NCI-H526 (cell line): Measurements from ENCODE around the gene SLC23A3.
"Not testable (repeated sequence)": the region's sequence is repeated elsewhere in the genome, so short reads cannot be mapped to it uniquely, and the experiment has no call there.

Experiments
- DNase-seq, 2 experiments: peaks; one replicate each; lab custom pipeline; 2025; lab: John Stamatoyannopoulos, UW

Gene SLC23A3

DNA sequence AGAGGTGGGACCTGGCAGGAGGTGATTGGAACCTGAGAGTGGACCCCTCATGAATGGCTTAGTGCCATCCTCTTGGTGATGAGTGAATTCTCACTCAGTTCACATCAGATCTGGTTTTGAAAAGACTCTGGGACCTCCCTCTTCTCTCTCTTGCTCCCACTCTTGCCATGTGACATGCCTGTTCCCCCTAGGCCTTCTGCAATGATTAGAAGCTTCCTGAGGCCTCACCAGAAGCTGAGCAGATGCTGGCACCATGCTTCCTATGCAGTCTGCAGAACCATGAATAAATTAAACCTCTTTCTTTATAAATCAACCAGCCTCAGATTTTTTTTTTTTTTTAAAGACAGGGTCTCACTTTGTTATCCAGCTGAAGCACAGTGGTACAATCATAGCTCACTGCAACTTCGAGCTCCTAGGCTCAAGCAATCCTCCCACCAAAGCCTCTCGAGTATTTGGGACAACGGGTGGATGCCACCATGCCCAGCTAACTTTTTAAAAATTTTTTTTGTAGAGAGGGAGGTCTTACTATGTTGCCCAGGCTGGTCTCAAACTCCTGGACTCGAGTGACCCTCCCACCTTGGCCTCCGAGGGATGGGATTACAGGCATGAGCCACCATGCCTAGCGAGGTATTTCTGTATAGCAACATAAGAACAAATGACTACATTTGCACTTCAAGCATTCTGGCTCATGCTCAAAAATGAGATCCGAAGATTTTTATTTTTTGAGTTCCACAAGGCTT, 34.8 kb upstream of the SLC23A3 start:
- no peak for DNase-seq

DNA sequence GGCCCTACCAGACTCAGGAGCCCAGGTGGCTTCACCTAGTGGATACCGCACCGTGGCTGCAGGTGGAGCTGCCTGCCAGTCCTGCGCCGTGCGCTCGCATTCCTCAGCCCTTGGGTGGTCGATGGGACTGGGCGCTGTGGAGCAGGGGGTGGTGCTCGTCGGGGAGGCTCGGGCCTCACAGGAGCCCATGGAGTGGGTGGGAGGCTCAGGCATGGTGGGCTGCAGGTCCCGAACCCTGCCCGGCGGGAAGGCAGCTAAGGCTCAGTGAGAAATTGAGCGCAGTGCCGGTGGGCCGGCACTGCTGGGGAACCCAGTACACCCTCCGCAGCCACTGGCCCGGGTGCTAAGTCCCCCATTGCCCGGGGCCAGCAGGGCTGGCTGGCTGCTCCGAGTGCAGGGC, 31.5 kb upstream of the SLC23A3 start:
- DNase-seq, result not testable (repeated sequence)

DNA sequence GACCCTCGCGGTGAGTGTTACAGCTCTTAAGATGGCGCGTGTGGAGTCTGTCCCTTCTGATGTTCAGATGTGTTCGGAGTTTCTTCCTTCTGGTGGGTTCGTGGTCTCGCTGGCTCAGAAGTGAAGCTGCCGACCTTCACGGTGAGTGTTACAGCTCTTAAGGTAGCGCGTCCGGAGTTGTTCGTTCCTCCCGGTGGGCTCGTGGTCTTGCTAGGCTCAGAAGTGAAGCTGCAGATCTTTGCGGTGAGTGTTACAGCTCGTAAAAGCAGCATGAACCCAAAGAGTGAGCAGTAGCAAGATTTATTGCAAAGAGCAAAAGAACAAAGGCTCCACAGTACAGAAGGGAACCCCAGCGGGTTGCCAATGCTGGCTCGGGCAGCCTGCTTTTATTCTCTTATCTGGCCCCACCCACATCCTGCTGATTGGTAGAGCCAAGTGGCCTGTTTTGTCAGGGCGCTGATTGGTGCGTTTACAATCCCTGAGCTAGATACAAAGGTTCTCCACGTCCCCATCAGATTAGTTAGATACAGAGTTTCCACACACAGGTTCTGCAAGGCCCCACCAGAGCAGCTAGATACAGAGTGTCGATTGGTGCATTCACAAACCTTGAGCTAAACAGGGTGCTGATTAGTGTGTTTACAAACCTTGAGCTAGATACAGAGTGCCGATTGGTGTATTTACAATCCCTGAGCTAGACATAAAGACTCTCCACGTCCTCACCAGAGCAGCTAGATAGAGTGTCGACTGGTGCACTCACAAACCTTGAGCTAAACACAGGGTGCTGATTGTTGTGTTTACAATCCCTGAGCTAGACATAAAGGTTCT, 30.9 kb upstream of the SLC23A3 start:
- peak; percentile 67 to 74 for DNase-seq

DNA sequence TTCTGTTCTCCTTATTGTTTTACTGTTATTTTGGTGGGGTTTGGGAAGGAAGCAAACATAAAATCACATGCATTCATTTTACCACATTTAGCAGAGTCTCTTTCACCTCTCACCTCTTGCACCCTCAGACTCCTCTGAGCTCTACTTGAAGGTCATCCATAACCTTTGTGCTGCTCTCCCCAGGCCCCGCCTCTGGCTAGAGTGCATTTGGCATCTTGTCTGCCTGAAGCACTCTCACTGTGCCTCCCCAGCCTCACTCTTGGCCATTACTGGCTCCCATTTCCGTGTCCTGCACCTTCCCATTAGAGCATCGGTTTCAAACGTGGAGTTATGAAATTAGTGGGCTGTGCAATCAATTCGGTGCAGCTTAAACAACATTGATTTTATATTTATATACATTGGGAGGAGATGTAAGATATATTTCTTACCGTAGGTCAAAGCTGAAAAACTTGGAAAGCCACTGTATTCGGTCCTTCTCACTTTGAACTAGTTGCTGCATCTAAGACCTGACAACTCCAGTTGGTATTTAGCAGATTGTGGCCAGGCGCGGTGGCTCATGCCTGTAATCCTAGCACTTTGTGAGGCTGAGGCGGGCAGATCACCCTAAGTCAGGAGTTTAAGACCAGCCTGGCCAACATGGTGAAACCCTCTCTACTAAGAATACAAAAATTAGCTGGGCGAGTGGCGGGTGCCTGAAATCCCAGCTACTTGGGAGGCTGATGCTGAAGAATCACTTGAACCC, 29.8 kb upstream of the SLC23A3 start:
- DNase-seq, result peak; percentile 34 to 51

DNA sequence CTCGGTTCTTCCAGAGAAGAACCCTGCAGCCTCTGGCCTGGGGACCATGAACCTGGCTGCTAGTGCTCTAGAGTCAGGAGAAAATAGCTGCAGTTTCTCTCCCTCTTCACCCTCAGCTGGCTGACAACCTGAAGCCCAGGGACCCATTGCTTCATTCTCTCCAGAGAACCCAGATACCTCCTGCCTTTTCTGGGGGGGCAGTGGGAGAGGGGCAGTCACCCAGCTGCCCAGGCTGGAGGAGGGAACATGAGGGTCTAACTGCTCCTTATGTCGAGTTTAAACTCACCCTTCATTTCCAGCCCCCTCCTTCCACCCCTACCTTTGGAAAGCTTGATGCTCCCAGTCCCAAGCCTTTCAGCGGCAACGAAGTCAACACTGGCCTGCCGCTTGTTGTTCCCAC, 29.1 kb upstream of the SLC23A3 start:
- DNase-seq, result no peak

DNA sequence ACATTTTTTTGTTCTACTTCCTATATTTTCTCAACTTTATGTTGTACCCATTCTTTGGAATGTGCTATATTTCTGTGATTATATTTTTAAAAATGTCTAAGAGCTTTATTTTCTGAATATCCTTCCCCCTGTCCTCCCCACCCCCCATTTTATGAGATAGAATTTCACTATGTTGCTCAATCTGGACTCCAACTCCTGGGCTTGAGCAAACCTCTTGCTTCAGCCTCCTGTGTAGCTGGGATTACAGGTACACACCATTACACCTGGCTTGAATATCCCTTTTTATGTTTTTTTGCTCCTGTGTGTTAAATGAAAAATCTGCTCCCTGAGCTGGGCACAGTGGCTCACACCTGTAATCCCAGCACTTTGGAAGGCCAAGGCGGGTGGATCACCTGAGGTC, 27.6 kb upstream of the SLC23A3 start:
- DNase-seq, result no peak

DNA sequence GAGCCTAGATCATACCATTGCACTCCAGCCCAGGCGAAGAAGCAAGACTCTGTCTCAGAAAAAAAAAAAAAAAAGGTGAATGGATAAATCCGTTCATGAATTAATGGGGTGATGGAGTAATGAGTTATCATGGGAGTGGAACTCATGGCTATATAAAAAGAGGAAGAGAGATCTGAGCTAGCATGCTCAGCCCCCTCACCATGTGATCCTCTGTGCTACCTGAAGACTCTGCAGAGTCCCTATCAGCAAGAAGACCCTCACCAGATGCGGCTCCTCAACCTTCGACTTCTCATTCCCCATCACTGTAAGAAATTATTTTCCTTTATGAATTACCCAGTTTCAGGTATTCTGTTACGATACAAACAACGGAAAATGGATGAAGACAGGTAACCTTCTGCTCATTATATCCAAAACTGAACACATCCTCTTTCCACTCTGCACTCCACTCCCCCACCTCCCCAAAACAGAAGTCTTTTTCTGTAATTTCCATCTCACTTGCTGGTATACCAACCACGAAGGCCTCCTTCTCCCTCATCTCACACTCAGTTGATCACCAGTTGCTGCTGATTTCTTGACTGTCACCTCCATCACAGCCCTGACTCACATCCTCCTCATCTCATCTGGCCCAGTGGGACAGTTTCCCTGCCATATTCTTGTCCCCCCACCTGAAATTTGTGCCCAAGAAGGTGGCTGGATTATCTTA, 17.1 kb upstream of the SLC23A3 start:
- DNase-seq, result no peak

DNA sequence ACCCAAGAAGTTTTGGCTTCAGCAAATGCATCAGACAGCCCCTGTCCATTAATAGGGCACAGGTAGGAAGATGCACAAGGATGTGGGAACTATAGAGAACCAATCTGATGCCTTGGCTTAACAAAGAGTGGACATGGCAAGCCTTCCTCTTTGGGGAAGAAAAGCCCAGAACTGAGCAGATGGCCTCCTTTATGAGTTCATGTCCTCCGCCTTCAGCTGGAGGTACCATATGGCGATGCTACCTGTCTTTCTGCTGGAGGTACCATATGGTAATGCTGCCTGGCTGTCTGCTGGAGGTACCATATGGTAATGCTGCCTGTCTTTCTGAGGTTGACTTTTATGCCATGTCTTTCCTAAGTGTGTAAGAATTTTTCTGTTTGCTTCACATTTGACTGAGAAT, 14.3 kb upstream of the SLC23A3 start:
- DNase-seq, result no peak

DNA sequence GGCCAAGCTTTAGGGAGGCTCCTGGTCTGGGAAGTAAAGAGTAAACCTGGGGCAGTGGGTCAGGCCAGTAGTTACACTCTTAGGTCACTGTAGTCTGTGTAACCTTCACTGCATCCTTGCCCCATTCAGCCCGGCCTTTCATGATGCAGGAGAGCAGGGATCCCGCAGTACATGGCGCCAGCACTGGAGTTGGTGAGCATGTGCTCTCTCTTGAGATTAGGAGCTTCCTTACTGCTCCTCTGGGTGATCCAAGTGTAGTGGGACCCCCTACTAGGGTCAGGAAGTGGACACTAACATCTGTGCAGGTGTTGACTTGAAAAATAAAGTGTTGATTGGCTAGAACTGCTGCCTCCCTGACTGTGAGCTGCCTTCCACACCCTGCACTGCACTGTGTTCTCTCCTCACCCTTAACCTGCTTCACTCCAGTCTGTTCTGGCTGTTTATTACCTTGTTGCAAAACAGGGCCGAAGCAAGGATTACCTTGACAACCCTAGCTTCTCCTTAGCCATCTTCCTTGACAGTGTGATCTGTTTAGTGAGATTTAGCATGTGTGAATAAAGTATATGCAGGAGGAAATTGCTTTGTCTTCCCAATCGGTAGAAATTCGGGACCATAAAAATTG, 13.4 kb upstream of the SLC23A3 start:
- no peak for DNase-seq

DNA sequence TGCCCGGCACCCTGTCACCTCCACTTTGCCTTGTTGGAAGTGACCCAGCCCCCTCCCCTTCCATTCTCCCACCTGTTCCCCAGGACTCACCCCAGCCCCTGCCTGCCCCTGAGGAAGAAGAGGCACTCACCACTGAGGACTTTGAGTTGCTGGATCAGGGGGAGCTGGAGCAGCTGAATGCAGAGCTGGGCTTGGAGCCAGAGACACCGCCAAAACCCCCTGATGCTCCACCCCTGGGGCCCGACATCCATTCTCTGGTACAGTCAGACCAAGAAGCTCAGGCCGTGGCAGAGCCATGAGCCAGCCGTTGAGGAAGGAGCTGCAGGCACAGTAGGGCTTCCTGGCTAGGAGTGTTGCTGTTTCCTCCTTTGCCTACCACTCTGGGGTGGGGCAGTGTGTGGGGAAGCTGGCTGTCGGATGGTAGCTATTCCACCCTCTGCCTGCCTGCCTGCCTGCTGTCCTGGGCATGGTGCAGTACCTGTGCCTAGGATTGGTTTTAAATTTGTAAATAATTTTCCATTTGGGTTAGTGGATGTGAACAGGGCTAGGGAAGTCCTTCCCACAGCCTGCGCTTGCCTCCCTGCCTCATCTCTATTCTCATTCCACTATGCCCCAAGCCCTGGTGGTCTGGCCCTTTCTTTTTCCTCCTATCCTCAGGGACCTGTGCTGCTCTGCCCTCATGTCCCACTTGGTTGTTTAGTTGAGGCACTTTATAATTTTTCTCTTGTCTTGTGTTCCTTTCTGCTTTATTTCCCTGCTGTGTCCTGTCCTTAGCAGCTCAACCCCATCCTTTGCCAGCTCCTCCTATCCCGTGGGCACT, 12.7 kb upstream of the SLC23A3 start:
- DNase-seq, result no peak

DNA sequence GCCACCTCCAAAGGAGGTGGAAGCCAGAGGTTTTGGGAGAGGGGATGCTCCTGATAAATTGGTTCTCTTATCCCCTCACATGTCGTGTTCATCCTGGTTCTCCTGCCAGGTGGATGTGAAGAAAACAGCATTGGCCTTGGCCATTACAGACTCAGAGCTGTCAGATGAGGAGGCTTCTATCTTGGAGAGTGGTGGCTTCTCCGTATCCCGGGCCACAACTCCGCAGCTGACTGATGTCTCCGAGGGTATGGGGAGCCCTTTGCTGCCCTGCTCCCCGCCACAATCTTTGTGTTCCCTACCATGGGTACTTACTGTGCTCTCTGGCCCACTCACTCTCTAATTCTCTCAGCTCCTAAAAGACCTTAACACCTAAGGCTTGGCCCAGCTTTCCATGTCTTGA, 11.7 kb upstream of the SLC23A3 start:
- DNase-seq, result no peak

DNA sequence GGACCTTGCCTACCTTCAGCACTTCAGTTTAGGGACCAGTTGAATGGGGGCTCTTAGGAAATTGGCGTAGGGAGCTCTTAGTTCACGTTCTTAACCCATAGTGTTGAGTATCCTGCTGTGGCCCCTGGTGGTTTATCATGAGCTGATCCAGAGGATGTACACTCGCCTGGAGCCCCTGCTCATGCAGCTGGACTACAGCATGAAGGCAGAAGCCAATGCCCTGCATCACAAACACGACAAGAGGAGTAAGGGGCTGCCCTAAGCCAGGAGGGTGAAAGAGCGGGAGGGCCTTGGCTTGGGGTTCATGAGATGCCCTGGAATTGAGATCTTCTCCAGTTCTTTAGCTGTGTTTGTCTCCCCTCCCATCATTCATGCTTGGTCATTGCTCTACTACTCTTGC, 11.1 kb upstream of the SLC23A3 start:
- no peak for DNase-seq

DNA sequence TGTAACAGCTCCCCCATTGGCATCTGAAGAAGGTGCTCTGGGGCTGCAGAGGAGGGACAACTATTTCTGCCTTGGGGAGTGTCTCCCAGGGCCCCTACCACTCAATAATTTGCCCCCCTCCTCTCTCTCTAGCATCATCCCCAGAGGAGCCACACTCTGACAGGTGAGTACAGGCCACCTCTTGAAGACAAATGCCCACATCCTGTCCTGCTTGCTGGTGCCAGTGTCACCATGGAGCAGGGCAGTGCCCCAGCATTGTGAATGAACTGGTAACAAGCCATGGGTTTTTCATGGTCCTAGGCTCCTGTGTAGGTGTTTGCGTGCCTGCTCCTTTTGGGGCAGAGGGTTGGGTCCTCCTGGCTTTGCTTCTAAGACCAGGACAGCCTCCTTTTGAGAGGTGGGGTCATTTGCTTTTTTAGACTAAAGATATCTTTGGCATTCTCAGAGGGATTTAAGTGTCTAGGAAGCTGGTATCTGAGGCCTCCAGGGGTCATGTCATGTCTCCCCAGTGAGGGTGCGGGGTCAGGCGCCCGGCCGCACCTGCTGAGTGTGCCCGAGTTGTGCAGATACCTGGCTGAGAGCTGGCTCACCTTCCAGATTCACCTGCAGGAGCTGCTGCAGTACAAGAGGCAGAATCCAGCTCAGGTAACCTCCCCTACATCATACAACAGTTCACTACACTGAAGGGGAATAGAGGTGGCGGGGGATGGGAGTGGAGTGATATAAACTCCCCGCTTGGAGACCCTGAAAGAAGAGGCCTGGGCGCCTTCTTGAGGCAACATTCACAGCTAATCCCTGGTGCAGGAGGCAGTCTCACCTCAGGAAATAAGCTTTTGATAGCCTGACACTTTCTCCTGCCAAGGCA, 10.0 kb upstream of the SLC23A3 start:
- DNase-seq, result no peak

DNA sequence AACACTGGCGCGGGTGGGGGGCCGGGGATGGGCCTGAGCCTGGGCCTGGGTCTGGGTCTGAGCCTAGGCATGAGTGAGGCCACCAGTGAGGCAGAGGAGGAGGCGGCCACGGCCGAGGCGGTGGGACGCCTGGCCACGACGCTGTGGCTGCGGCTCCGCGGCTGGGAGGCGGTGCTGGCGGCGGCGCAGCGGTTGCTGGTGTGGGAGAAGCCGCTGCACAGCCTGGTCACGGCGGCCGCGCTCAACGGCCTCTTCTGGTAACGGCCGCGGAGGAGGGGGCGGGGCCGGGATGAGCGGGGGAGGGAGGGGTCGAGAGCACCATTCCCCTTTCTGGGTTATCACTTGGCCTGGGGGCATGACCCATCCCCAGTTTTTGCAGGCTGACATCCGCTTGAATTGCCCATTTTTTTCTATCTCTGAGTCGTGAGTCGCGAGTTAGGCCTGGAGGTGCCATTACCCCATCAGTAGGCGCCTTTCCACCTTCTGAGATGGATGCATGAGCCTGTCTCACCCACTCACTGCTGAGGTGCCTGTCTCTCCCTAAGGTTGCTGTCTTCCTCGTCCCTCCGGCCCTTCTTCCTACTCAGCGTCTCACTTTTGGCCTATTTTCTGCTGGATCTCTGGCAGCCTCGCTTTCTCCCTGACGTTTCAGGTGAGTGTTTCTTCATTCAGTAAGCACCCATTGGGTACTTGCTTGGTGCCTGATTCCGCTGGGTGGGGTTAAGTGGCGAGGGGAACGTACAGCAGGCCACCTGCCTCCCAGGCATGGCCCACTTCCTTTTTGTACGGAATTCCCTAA, 8.7 kb upstream of the SLC23A3 start:
- peak in 1 of 2 experiments; percentile 75 for DNase-seq

DNA sequence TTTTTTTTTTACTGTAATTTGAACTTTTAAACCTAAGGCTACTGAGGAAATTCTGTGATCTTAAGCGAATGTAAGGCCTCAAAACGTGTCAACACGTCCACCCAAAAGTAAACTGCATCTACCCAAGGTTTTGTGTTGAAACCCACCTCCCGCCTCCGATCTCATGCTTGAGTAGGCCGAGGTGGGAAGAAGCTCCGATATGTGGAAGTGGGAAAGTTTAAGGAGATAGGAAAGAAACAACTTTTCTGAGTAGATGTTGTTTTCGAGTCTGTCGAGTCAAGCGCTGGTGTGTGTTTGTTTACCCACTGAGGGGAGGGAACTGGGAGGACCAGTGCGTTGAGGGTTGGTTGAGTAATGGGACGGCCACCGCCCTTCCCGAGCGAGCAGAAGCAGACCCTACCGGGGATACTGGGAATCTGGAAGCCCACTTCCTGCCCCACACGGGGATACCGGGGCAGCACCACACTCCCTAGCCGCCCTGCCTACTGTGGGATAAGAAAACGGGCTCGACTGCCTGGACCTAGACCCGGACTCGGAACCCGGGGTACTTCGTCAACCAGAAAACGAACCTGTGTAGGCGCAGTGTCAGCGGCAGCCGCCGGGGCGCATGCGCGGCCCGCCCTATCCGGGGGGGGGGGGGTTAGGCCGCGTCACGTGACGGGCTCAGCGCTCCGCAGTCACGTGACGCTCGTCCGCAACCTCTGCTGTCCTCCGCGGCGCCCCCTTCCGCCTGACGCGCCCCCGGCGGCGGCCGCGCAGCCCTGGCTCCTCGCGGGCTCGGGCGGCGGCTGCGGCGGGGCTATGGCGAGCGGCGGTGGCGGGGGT, 7.9 kb upstream of the SLC23A3 start, which contains the start of gene RETREG2:
RETREG2 (plus strand) TSS at position 724 of the 825 bp plus-strand sequence; CDS start at position 802, 78 bp downstream.
- peak; percentile 82 to 92 for DNase-seq

DNA sequence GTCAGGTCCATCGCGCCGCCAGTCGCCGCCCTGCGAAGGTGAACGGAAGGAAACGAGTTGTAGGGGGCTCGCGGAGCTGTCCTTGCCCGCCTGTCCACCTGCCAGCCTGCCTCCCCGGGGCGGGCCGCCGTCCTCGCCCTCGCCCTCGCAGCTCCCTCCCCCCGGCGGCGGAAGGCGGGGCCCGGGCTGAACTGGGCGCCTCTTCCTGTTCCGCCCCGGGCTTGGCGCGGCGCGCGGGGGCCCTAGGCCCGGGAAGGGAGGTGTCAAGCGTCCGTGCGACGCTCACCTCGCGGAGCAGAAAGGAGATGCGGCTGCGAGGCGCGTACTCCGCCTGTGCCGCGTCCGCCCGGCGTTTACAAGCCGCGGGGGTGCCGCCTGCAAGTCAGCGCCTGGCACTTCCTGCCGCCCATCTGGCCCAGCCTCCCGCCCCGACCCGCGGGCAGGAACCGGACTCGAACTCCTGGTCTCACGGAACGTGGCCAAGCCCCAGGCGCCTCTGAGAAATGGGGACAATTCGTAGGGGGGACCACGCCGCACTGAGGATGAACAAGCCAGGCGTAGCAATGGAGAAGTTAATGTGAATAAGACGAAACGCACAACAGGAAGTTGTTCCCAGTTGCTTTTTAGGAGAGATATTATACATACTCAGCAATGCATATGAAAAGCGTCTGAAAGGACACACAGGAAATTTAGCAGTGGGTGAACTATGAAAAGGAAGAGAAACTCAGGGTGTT, 7.2 kb upstream of the SLC23A3 start, which contains the start of gene CNPPD1:
CNPPD1 (minus strand) TSS at position 108 of the 734 bp plus-strand sequence; CDS start at position 11, 97 bp downstream.
- peak; percentile 48 to 91 for DNase-seq
